NCI-H82 treated with DMSO at 0.1 percent for 48 hours (cell line): ENCODE measurements around the gene STK24.
"Not testable (repeated sequence)": the region's sequence is repeated elsewhere in the genome, so short reads cannot be mapped to it uniquely, and the experiment has no call there.

Experiments used
- DNase-seq: peaks from one replicate; lab custom pipeline; 2025; ENCODE audit not compliant: unreplicated experiment; lab: John Stamatoyannopoulos, UW

The STK24 gene

DNA sequence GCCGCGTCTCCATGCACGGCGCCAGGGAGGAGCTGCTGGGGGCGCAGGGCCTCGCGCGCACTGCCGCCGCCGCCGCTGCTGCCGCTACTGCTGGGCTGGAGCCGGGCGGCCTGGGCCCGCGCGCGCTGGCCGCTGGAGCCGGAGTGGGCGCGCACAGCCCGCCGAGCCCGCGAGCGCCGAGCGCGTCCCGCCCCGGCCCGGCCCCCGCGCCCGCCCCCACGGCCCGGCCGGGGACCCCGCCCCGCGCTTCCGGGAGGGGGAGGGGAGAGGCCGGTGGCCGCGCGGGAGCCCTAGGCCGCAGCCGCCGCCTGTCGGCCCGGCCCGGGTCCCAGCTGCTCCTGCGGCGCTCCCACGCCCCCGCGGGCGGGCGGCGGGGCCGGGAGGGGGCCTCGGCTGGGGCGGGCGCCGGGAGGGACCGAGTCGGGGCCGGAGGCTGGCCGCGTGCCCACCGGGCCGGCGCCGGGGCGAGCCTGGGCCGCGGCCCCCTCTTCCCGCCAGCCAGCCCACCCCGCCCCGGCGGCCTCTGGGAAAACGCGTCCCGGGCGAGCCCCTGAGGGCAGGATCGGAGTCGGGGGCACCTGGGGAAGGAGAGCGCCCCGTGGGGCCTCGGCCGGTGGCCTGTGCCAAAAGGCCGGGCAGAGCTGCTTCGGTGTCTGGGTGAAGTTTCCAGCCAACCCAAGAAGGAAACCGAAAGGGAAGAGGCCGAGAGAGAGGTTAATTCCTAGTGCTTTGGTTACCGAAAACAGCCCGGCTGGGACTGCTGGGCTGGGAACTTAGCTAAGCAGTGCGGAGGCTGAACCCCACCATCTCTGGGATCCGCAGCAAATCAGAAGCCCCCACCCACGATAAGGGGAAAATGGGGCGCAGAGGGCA lies at the start of gene STK24:
STK24 (minus strand) TSS at position 145 of the 873 bp plus-strand sequence. CDS start 321 bp downstream, outside the sequence.
- DNase-seq: peak; percentile 16

DNA sequence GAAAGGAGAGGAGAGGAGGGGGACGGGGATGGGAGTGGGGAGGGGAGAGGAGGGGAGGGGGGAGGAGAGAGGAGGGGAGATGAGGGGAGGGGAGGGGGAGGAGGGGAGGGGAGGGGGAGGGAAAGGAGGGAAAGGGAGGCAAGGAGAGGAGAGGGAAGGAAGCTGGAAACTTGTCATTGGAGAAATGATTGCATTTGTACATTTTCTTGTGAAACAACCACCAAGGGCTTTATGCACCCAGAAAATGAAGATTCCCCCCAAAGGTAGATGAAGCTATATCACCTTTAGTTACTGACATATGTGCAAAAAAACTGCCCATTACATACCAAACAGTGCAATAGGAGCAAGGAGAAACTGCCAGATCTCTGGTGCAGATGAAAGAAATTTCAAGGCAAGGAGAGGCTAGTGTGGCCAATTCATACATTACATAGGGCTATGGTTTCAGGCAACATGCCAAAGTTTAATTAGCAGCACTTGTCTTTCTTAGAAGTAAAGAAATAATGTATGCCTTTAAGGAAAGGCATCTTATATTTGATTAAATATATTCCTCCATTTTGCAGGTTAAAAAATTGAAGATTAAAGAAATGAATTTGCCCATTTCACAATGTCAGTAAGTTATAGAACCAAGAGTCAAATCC lies 49.5 kb upstream of the STK24 start:
- no peak for DNase-seq

- DNase-seq: not testable (repeated sequence)
Observed at GRCh38 chr13:98624589-98624988, 47.7 kb upstream of the STK24 start.

- DNase-seq: no peak
Observed at GRCh38 chr13:98622931-98623331, 46.0 kb upstream of the STK24 start.

DNA sequence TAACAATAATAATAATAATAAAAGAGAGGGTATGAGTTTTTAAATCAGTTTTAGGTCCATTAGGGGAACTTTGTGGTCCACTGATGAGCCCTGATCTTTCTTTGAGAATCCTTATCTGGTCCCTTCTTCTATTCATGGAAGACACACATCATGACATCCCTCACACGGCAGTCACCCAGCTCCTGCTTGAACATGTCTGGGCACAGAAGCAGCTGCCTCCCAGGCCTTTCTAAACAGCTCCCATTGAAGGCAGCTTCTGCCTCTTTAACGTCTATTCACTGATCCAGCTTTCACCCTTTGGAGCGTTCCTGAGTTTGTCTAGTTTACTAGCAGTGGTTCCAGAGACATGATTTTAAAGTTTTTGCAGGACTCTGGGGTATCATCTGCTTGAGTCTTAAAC lies 42.6 kb upstream of the STK24 start:
- no peak for DNase-seq

GRCh38 chr13:98615595-98615994 lies 38.7 kb upstream of the STK24 start:
- DNase-seq: not testable (repeated sequence)

DNA sequence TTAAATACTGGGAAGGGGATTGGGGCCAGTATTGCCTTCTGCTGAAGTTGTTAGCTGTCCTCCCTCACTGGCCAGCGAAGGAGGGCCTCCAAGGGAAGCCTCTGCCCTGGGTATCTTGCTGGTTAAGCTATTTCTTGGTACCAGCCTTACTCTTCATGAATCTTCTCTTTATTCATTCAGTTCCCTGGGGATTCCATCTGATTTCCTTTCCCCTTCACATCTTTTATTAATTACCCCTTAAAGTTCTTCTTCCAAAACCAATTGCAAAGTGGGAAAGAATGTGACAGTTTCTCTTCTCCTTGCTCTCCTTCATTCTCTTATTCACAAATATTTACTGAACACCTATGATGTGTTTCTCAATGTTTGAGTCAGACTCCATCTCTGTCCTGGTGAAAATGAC lies 36.7 kb upstream of the STK24 start:
- no peak for DNase-seq

DNA sequence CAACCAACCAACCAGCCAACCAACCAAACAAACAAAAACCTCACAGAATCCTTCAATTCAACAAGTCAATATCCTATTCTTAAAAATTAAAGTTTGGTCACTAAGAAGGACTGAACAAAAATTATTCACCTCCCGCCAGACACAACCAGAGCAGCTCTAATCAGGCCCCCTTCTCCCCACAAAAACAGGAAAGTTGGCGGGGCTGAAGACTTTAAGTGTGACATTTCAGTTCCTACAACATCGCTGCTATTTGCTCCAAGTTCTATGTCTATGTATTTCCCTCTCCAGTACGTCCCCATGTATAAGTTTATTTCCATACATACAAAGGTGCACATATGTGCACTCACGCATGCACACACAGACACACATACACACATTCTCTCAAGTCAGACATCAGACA lies 32.8 kb upstream of the STK24 start:
- no peak for DNase-seq

GRCh38 chr13:98606296-98606695 lies 29.4 kb upstream of the STK24 start:
- DNase-seq: peak; percentile 60

- DNase-seq: no peak
Observed at GRCh38 chr13:98599502-98600328, 22.8 kb upstream of the STK24 start.

- DNase-seq: no peak
Observed at GRCh38 chr13:98598043-98598442, 21.1 kb upstream of the STK24 start.

- DNase-seq: no peak
Observed at GRCh38 chr13:98595134-98595533, 18.2 kb upstream of the STK24 start.

DNA sequence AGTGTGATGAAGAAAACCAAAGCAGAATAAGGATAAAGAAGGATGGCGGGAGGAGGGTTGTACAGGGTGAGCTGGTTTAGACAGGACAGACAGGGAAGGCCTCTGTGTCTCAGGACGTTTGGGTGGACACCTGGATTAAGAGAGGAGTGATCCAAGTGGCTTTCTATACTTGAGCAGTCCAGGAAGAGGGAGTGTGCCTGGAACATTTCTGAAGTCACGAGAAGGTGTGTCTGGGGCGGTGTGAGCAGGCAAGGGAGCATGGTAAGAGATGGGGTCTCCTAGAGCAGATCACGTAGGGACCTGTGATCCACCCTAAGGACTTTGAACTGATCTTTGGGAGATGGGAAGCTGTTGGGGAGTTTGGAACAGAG lies 15.4 kb upstream of the STK24 start:
- no peak for DNase-seq

DNA sequence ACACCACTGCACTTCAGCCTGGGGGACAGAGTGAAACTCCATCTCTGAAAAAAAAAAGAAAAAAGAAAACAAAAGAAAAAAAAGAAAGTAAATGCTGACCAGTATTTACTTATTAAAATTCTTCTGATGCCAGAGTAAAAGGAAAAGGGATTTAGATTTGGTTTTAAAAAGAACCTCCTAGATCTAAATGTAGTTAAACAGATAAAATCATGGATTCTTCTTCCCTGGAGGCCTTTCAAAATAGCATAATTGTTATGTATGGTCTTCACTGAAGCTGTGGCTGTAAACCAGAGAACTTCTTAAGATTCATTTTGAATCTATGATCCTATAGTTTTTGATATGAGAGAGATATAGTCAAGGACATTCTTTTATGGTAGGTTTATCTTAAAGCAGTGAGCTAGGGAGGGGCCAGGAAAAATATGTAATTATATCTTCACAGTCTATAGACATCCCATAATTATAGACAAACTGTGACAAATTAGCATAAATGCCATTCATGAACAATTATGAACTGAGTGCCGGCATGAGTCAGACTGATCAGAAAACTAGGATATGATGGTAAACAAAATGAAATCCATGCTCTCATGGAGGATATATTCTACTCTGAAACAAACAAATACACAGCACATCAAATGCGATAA lies 14.9 kb upstream of the STK24 start:
- no peak for DNase-seq

DNA sequence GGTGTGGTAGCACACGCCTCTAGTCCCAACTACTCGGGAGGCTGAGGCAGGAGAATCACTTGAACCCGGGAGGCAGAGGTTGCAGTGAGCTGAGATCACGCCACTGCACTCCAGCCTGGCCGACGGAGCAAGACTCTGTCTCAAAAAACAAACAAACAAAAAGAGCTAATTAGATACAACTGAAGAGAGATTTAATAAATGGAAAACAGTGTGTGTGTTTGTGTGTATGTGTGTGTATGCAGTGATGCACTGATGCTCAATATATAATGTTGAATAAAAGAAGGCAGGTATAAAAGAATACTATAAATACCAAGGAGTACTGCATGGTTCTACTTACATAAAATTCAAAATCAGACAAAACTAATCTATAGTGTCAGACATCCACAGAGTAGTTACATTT lies 13.6 kb upstream of the STK24 start:
- DNase-seq: not testable (repeated sequence)

GRCh38 chr13:98589516-98589915 lies 12.6 kb upstream of the STK24 start:
- DNase-seq: not testable (repeated sequence)

DNA sequence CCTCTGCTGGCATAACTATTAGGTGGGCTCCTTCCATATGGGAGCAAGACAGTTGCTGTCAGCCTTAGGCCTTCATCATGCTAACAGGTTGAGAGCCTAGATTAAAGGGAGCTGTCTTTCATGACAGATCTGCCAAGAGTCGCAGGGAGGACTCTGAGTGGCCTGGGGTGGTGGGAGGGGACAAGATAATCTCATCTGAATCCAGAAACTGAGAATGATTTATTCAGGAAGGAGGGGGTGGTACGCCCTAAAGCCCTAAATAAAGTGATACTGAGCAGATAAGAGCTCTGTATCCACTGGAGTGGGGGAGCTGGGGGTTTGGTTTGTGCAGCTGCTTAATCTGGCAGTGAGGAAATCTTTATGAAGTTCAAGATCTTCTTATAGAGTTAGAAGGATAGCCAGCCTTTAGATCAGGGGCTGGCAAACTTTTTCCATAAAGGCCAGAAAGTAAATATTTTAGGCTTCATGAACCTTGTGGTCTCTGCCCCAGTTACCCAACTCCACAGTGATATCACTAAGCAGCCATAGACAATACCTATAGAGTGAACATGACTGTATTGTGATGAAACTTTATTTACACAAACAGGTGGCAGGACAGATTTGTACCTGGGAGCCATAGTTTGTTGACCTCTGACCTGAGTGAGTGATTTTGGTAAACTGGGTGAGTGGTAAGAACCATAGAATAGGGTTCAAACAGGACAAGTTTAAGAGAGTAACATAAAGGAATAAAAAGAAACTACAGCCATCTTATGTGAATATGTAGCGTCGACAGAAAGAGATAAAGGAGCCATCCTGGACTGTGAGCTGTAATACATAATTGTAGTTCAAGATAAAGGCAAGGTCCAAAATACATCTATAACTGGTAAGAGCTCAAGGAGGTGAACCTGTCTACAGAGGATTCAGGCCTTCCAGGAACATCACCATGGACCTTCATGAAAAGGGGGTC lies 9.8 kb upstream of the STK24 start:
- DNase-seq: peak; percentile 70

- no peak for DNase-seq
Observed at GRCh38 chr13:98585946-98586345, 9.0 kb upstream of the STK24 start.

DNA sequence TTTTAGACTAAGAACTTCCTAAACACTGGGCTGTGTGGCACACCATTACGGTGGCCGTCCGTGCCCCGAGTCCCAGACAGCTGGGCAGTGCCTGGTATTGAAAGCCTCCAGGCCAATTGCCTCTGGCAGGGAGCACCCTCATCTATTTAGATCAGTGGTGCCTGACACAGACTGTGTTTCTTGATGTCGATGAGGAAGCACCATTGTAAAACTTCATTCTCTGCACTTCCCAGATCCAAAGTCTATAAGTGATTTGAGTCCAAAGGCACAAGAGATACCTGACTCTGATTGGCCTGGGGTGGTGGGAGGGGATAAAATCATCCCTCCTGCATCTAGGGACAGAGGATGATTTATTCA lies 8.5 kb upstream of the STK24 start:
- DNase-seq: no peak
